RWPE1 (cell line): ENCODE results near the gene EIF3A.

Experiments used
- CTCF ChIA-PET: fragments of 350-600 bp; sonication (Branson Sonifier 250); formaldehyde crosslinking; extraction: SDS; loops from one replicate; lab custom pipeline; 2021; lab: Yijun Ruan, JAX
- POLR2A ChIA-PET: fragments of 400-600 bp; formaldehyde crosslinking; extraction: SDS; loops from one replicate; lab custom pipeline; 2020; ENCODE audit warnings: antibody characterized with exemption; ENCODE audit not compliant: low non-redundant PET; lab: Yijun Ruan, JAX
- DNase-seq: peaks from one replicate; pipeline ENCODE4 v3.0.0; 2012; ENCODE audit warnings: low spot score
- H3K27ac ChIP-seq: fragments of 450-650 bp; 2 replicates; pipeline ENCODE4 v1.5.1; 2017
- CTCF ChIP-seq: fragments of 450-650 bp; conservative IDR thresholded peaks from 2 replicates; pipeline ENCODE4 v1.5.1; 2017; ENCODE audit warnings: low read depth, mild to moderate bottlenecking

Gene EIF3A

DNA sequence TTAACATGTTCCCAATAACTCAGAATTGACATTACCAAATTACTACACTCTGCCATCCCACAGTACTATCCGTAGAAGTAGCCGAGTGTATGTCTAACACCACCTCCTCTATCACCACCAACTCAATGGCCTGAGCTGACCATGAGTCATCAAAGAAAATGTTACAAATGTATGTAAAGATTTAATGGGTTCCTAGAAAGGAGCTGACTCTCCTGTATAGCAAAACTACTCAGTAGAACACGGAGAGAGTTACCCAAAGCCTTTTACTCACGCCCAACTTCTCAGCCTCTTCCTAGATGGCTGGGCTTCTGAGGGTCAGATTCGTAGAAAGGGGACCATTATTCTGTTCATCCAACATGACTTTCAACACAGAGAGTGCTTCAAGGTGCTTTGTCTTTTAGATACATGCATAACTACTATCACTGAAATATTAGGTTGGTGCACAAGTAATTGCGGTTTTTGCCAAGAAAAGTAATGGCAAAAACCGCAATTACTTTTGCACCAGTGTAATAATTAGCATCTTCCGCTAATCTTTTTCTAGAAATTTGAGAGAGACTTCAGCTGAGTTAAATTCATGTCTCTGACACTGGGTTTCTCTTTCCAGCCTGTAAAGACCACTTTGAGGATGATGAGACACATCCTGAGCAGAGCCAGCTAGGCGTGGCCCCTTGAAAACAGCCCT is 75.1 kb downstream of the EIF3A start:
- CTCF ChIA-PET, result interaction anchor here (0.6 to 1.1 kb wide), 3 partner anchors 18 to 193 kb away, joined by 3 to 4 read pairs (median 3); no protein-coding TSS in a partner anchor
- peak overlapping the region; percentile 94 for H3K27ac ChIP-seq
- DNase-seq, result peak; percentile 84
- POLR2A ChIA-PET, result no interaction called here
- no peak for TF ChIP-seq CTCF

DNA sequence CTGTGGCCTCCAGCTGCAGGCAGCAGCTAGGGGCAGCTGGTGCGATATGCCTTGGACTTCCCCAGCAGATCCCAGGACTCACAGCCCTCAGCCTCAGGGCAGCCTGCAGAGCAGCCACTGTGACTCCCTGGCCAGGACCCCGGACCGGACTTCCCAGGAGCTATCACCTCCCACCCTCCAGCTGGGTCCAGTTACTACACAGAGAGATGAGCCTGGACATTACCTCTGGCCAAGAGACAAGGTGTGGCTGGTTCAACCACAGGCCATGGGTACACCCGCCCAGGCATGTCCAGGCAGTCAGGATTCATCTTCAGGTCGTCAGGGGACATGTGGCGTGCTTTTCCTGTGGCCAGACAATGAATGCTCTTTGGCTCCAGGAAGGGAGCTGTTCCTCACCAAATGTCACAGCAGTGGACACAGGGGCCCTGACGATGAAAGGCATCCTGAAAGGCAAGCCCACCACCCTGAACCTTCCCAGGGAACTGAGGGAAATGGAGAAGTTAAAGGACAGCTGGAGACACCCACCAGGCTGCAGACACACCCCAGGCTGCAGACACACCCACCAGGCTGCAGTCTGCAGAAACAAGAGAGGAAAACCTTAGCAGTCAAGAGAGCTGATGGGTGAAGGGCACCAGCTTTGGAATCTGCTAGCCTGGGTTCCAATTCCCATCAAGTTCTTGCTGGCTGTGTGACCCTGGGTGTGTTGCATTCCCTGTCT is 76.9 kb downstream of the EIF3A start:
- ChIA-PET CTCF (interaction anchor here (1.0 kb wide), 1 partner anchor 21 kb away, joined by 3 read pairs; no protein-coding TSS in a partner anchor), POLR2A (interaction anchor here (0.5 kb wide), 1 partner anchor 163 kb away, joined by 3 read pairs; no protein-coding TSS in a partner anchor)

GRCh38 chr10:119001717-119002500 is 78.7 kb downstream of the EIF3A start:
- POLR2A ChIA-PET, result interaction anchor here (0.7 kb wide), 1 partner anchor 9 kb away, joined by 6 read pairs; no protein-coding TSS in a partner anchor
- CTCF ChIA-PET, result interaction anchor here (0.6 to 0.7 kb wide), 2 partner anchors 15 to 22 kb away, joined by 3 read pairs; no protein-coding TSS in a partner anchor
- peak overlapping the region; percentile 79; the same call in 1 of the 2 replicates for H3K27ac ChIP-seq
- DNase-seq, result no peak
- no peak for TF ChIP-seq CTCF

More for the DNA sequence above, 76.9 kb downstream of the EIF3A start:
- TF ChIP-seq CTCF, result no peak
- DNase-seq, result peak; percentile 52
- H3K27ac ChIP-seq, result peak overlapping the region; percentile 78

DNA sequence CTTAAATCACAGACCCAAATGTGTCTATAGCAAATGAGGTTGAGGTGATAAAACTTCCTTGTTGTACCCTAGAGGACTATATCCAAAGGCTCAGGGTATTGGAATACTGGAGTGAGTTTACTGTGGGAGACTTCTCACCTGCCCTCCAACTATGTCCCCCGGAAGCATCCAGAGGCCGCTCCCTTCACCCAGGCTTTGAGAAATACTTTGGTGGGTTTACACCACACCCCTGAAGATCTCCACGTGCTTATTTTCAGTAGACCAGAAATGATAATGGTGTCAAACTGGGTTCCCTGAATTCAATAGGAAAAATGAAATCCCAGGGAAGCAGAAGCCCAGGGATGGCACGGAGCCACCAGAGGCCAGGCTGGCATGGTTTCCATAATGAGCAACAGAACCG is 82.4 kb downstream of the EIF3A start:
- no peak for DNase-seq
- ChIA-PET POLR2A (no interaction called here), CTCF (no interaction called here)
- no peak overlapping the region for H3K27ac ChIP-seq
- TF ChIP-seq CTCF, result no peak

DNA sequence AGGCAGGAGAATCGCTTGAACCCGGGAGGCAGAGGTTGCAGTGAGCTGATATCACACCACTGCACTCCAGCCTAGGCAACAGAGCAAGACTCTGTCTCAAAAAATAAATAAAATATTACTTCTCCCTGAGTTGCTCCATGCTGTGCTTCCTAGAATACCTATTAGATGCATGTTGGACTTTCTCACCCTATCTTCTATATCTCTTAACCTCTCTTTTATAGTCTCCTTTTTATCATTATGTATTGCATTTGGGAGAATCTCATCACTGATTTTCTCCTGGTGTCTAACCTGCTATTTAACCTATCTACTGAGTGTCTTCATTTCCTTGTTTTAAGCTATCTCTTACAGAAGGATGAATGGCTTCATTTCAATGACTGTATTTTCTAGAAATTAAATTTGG is 83.2 kb downstream of the EIF3A start:
- CTCF ChIA-PET, result no interaction called here
- H3K27ac ChIP-seq, result no peak overlapping the region

More for the DNA sequence above, 83.2 kb downstream of the EIF3A start:
- TF ChIP-seq CTCF, result no peak
- DNase-seq, result no peak
- POLR2A ChIA-PET, result no interaction called here
